Measurements from ENCODE around the gene PID1.

DNA sequence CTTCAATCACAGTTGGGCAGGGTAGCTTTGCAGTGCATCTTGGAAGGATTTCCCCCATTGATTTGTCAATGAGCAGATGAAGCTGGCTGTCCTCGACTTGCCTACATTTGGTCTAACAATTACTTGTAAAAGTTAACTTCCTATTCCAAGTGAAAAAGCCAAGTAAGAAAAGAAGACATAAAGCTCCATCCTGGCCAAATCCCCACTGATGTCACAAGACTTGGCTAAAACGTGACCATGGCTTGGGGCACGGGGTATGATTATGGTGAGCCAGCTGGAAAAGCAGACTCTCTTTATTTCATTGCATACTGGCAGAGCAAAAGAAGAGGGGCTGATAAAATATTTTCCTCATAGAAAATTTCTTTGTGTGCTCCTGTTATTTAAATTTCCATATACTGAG lies 25.4 kb upstream of the PID1 start:
- TF ChIP-seq, protein P1, sequence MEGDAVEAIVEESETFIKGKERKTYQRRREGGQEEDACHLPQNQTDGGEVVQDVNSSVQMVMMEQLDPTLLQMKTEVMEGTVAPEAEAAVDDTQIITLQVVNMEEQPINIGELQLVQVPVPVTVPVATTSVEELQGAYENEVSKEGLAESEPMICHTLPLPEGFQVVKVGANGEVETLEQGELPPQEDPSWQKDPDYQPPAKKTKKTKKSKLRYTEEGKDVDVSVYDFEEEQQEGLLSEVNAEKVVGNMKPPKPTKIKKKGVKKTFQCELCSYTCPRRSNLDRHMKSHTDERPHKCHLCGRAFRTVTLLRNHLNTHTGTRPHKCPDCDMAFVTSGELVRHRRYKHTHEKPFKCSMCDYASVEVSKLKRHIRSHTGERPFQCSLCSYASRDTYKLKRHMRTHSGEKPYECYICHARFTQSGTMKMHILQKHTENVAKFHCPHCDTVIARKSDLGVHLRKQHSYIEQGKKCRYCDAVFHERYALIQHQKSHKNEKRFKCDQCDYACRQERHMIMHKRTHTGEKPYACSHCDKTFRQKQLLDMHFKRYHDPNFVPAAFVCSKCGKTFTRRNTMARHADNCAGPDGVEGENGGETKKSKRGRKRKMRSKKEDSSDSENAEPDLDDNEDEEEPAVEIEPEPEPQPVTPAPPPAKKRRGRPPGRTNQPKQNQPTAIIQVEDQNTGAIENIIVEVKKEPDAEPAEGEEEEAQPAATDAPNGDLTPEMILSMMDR (IDR thresholded peaks at IDR 0.05): no peak
- no peak for TF ChIP-seq POLR2A (IDR thresholded peaks at IDR 0.05)
